NCI-H1105 (cell line): ENCODE data around the gene F11.
"Not testable (repeated sequence)": the region's sequence is repeated elsewhere in the genome, so short reads cannot be mapped to it uniquely, and the experiment has no call there.

Experiments
- DNase-seq: peaks from one replicate; lab custom pipeline; 2025; lab: John Stamatoyannopoulos, UW

The F11 gene

DNA sequence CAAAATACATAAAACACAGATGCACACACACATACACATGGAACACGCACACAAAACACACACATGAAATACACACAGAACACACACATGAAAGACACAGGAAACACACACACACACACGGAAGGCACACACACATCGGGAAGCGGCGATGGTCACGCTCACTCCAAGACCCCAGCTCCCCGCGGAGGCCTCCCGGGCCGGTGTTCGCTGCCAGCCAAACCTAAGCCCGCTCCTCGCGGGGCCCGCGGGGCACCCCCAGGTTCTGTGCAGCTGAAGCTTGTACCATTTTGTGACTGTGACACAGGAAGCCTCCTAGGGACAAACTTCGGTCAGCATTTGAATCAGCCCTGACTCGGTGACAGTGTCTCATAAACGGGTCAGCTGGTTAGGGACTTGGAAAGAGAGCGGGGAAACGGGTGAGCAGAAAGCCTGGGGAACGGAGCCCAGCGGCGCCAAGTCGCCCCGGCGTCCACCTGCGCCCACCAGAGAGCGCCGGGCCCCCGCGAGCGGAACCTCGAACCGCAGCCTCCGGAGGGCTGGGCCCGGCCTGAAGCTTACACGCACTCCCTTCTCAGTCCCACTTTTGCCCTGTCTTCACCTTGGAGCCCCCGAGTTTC, 32.1 kb downstream of the F11 start:
- DNase-seq = no peak

DNA sequence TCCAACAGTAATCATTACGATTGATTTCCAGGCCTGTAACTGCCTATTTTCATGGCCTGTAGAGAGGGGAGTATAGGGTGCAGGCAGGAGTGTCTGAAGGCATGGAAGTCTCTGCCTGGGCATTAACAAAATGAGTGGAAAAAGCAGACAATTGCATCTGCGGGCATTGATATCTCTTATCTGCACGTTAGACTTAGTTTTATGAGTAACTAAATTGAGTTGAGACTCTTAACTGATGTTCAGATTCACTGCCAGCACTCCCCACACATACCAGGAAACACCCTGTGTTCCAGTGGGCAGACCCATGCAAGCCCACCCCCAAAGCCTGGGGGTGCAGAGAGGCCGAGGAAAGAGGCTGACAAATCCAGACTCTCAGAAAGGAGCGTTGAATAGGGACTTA, 33.3 kb downstream of the F11 start:
- DNase-seq = no peak

DNA sequence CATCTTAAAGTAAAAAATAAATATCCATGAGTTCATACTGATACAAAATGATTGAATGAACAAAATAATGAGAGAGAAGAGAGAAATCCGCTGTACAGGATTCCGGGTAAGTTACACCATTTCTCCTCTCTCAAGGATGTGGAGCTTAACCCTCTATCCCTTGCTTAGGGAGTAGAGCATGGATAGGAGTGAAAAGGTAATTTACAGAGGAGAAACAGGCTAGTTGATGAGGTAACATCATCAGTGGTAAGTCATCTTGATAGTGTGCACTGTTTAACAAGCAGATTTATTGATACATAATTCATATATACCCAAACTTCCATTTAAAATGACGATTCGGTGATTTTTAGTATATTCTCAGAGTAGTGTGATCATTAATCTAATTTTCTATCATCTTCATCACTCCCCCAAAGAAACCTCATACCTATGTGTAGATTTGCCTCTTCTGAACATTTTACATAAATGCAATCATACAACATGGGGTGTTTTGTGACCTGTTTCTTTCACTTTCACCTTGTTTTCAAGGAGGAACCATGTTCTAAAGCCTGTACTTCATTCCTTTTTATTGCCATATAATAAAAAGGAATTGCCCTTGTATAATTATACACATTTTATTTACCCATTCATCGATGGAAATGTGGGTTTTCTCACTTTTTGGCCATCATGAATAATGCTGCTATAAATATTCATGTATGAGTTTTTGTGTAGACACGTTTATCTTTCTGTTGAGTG, 34.8 kb downstream of the F11 start:
- no peak for DNase-seq

DNA sequence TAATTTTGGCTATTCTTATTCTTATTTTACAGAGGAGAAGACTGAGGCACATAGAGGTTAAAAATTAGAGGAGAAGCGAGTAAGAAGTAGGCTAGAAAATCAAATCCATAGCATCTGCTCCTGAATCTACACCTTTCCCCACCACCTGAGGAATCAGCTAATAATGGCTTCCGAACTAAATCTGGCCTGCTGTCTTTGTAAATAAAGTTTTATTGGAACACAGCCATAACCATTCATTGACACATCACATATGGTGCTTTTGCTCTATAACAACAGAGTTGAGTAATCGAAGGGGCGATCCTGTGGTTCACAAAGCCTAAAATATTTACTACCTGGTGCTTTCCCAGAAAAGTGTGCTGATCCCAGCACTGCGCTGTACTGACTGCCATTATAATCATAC, 38.2 kb downstream of the F11 start:
- DNase-seq = no peak

- no peak for DNase-seq
Observed at GRCh38 chr4:186304866-186305505, 39.0 kb downstream of the F11 start.

DNA sequence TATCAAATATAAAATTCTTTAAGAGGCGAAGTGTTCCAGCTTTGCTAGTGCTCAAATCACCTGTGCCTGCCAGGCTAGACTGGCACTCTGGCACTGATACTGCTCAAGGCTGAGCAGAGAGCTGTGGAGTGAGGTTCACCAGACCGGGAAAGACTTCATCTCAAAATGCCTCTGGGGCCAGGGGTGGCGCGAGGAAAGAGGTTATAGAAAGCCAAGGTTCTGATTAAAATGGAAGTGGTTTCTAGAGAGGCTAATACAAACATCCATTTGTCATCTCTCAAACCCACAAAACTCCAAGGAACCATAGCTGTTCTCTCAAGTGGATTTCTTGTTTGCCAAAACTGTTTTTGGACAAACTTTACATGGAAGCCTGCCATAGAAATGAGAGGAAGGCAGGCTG, 41.5 kb downstream of the F11 start:
- no peak for DNase-seq

DNA sequence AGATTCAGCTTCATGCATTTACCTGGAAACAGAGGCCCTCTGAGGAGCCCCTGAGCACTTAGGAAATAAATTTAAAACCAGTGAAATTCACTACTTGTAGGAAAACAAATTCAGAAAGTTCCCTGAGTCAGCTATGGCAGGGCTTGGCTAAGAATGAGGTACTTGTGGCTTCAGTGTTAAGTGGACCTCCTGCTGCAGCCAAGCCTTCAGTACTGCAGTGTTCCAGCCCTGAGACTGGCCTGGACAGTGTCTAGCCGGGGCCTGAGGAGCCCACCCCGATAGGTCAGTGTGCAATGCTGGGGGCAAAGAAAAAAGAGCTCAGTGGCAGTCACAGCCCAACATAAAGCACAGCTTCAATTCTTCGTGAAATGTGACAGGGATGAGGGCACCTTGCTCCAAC, 41.9 kb downstream of the F11 start:
- no peak for DNase-seq

GRCh38 chr4:186318481-186318880, 52.5 kb downstream of the F11 start:
- no peak for DNase-seq

- DNase-seq = not testable (repeated sequence)
Observed at GRCh38 chr4:186324660-186325059, 58.7 kb downstream of the F11 start.

GRCh38 chr4:186326391-186326790, 60.4 kb downstream of the F11 start:
- peak; percentile 2 for DNase-seq

- no peak for DNase-seq
Observed at GRCh38 chr4:186329372-186329771, 63.4 kb downstream of the F11 start.

DNA sequence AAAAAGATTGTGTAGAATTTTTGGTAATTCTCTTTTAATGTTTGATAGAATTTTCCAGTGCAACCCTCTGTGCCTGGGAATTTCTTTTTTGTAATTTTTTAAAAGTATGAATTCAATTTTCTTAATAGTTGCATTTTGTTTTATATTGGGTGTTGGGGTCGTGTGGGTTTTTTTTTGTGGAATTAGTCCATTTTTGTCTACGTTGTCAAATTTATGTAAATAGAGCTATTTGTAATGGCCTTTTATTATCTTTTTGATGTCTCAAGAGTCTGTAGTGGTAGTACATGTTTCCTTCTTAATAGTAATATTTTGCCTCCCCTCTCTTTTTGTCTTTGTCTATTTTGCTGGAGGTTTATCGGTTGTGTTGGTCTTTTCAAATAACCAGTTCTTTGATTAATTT, 64.4 kb downstream of the F11 start:
- DNase-seq = no peak

- no peak for DNase-seq
Observed at GRCh38 chr4:186335793-186336192, 69.8 kb downstream of the F11 start.
